K562 (cell line): Measurements from ENCODE around the gene DPYSL3.

Experiments used
- ELF4 ChIP-seq: fragments of 450-650 bp; formaldehyde crosslinking; IDR thresholded peaks from 2 replicates; pipeline ENCODE4 v1.4.0; 2022; ENCODE audit warnings: missing genetic modification characterization
- TAF1 ChIP-seq: IDR thresholded peaks from 2 replicates; pipeline ENCODE4 v1.6.1; 2011; ENCODE audit warnings: mild to moderate bottlenecking, low read length, moderate library complexity; ENCODE audit not compliant: insufficient read depth, control insufficient read depth, severe bottlenecking; ENCODE audit errors: extremely low read depth

DNA sequence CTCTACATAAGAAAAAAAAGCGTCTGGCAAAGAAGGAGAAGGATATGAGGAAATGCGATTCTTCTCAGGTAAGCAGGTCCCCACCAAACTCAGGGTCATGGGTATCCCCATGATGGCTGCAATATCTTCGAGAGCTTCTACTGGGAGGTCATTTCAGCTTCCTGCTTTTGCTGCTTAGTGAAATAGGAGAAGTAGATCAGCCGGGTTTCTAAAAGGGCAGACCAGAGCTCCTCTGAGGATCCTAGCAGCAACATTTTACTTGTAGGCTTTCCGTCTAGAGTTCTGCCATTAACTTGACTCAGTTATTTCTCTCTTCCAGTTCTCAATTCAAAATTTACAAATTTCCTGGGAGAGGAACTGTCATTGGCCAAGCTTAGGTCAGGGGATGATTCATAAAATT lies 134.7 kb downstream of the DPYSL3 start:
- TF ChIP-seq ELF4 (CRISPR knock-in tag) (no peak), TAF1 (no peak)
